G401 (cell line): ENCODE data around the gene AADAC. TPM values are rescaled to one million over a fixed set of nuclear protein-coding genes. Genes with fewer than 3 reads are reported as not detected.
"Not testable (repeated sequence)": the region's sequence is repeated elsewhere in the genome, so short reads cannot be mapped to it uniquely, and the experiment has no call there.

Experiments
- DNase-seq: peaks from one replicate; pipeline ENCODE4 v3.0.0-alpha.2; 2015; ENCODE audit warnings: low spot score
- in situ Hi-C: cut with HindIII; loops from 2 replicates; pipeline ENCODE4 v1.10.0; 2016; ENCODE audit warnings: low sequenced_read_pairs, mixed read lengths
- total RNA-seq: library from RNA; depleted of rRNA; stranded (reverse); fragments of >200 nt; shearing (Covaris generic); gene quantifications from 2 replicates; pipeline ENCODE4 v1.2.3, GENCODE V29; 2014; rRNA removed

Gene AADAC, protein sequence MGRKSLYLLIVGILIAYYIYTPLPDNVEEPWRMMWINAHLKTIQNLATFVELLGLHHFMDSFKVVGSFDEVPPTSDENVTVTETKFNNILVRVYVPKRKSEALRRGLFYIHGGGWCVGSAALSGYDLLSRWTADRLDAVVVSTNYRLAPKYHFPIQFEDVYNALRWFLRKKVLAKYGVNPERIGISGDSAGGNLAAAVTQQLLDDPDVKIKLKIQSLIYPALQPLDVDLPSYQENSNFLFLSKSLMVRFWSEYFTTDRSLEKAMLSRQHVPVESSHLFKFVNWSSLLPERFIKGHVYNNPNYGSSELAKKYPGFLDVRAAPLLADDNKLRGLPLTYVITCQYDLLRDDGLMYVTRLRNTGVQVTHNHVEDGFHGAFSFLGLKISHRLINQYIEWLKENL
- total RNA-seq: not detected in 2 replicates

DNA sequence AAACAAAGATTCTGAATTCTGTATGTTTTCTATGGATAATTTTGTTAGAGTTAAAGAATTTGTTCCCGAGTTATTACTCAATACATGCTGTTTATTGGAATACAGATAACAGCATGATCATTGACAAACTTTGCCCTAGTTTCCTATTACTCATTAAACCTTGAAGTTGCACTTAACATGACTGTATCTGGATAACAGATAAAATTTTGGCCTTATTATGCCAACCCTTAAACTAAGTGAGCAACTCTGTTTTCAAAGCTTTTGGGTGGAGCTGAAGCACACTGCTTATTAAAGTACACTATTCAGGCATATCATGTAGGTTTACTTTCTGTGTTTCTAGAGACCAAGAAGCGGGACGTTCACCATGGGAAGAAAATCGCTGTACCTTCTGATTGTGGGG lies at the start of gene AADAC:
AADAC (plus strand) TSS at position 318 of the 400 bp plus-strand sequence; CDS start at position 365, 47 bp downstream.
- no peak for DNase-seq
- in situ Hi-C loops: no loop called here

DNA sequence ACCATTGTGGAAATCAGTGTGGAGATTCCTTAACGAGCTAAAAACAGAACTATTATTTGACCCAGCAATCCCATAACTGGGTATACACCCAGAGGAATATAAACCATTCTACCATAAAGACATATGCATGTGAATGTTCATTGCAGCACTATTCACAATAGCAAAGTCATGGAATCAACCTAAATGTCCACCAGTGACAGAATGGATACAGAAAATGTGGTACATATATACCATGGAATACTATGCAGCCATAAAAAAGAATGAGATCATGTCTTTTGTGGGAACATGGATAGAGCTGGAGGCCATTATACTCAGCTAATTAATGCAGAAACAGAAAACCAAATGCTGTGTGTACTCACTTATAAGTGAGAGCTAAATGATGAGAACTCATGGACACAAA lies 49.2 kb upstream of the AADAC start:
- not testable (repeated sequence) for DNase-seq

DNA sequence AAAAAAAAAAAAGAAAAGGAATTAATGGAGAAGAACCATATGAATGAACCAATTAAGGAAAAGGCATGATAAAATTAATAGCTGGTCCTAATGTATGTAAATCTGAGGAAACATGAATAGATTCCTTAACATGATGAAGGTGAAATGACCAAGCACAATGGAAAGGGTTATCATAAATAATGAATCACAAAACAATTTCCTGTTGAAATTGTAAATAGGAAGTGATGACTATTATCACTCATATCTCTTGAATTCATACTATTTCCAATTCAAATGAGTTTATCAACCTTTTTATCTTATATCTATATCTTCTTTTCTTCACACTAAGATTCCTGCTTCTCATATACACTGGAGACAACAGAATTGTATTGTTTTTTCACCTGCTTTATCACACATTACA lies 48.2 kb upstream of the AADAC start:
- in situ Hi-C loops: no loop called here
- no peak for DNase-seq

More for the DNA sequence above, 49.2 kb upstream of the AADAC start:
- in situ Hi-C loops: not testable (repeated sequence)

DNA sequence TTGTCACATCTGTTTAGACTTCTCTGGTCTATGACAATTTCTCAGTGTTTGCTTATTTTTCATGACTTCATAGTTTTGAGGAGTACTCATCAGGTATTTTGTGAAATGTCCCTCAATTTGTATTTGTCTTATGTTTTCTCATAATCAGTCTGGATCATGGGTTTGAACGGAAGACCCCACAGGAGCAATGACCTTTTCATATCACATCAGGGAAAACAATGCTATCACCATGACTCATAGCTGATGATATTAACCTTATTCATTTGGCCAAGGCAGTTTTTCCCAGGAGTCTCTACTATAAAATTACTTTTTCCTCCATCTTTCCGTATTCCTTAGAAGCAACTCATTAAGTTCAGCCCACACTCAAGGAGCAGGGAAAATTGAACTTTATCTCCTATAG lies 47.5 kb upstream of the AADAC start:
- no peak for DNase-seq
- in situ Hi-C loops: no loop called here

DNA sequence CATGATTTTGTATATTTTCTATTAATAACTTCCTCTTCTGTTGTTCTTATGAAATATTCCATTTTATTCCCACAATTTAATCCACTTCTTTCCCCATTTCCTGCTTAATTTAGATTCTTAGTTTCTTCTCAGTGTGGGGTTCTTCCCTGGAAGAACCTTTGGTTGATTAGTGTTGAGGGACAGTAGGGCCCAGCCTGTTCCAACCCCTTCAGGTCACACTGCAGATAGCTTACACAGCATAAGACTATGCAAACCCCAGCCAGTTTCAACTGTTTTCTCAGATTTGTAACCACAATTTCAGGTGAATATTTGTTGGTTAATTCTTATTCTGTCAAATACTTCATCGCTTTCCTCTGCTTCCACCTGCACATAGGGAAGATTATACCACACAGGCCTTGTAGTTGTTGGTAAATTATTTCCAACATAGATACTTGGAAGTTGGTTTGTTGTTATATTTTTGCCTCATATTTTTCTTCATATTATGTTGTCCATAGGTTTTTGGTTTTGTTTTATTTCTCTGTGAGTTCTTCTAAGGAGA lies 45.5 kb upstream of the AADAC start:
- in situ Hi-C loops: no loop called here
- DNase-seq: no peak

DNA sequence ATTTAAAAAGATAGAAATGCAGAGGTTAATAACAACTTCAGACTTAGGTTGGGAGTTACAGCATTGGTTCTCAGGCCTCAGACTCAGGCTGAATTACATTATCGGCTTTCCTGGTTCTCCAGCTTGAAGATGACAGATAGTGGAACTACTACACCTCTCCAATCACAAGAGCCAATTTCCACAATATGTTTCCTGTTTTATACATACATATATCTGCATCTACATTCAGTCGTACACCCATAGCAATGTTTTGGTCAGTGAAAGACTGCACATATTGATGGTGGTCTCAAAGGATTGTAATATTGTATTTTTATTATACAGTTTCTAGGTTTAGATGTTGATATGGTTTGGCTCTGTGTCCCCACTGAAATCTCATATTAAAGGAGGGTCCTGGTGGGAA lies 44.7 kb upstream of the AADAC start:
- in situ Hi-C loops: no loop called here
- no peak for DNase-seq

DNA sequence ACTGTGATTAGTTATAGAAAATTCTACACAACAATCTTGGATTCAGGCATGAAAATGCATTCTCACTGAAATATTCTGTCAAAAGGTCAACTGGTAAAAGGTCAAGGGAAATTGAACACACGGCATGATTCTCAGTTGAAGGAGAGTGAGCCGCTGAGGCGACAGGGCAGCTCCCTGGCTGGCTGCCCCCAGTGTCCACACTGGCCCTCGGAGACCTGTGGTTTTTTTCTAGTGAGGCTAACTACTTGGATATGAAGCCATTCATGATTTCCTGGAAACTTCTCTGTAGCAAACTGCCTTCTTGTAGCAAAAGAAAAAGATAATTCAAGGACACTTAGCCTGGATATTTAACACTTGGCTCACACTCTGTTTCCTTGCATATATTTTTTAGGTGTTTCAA lies 43.0 kb upstream of the AADAC start:
- in situ Hi-C loops: no loop called here
- DNase-seq: no peak

DNA sequence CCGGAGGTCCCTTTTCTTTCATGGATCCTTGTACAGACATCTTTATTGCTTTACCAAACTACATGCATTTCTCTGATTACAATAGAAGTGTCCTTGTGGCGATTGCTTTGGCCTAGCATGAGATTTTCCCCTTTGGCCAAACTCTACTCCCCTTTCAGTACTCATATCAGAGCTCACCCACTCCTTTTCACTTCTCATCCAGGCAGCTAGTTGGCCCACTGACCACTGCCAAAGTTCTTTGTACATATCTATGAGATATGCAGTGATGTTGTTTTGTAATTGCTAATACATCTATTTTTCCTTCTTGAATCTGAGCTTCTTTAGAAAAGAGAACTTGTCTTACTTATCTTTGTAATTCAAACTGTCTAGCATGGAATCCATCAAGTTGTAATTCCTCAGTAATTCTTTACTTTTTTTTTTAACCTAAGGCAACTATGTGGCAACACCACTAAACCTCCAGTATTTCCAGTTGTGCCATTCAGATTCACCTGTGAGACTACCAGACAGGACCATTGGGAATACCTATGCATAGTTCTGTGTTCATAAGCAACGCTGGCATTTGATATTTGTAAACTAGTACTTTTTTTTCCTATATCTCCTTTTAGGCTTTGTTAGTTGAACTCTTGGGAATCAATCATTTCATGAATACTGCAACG lies 41.0 kb upstream of the AADAC start:
- in situ Hi-C loops: no loop called here

DNA sequence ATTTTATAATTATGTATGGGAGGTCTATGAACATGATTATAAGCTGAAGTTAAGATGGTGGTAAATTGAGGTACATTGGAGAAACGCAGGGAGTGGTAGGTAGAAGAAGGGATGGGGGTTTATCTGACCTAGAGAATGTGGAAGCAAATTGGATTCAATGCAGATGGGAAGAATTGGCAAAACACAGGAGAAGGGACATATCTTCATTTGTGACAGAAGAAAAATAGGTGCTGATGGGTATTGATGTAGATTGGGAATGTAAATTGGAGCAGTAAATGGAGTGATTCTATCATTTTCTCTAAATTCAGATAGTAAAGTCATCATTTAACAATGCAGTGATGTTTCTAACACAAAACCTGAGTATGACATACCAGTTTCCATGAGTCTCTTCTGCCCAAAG lies 39.7 kb upstream of the AADAC start:
- DNase-seq: no peak
- in situ Hi-C loops: no loop called here

More for the DNA sequence above, 41.0 kb upstream of the AADAC start:
- no peak for DNase-seq

DNA sequence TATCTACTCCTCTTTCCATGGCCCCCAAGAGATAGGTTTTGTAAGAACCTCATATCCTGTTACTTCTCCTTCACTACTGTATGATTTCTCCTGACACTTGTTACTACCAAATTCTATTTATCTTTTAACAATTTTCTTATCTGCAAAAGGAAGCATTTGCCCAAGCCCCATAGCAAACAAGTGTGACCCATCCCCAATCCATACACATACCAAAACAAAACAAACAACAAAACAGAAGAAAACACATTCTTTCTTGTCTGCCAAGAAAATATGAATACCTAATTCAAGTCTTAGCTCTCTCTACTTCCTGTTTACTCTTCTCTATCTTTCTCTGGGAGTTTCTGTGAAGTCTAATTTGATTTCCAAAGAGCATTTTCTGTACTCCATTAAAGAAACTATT lies 39.0 kb upstream of the AADAC start:
- in situ Hi-C loops: no loop called here
- no peak for DNase-seq

DNA sequence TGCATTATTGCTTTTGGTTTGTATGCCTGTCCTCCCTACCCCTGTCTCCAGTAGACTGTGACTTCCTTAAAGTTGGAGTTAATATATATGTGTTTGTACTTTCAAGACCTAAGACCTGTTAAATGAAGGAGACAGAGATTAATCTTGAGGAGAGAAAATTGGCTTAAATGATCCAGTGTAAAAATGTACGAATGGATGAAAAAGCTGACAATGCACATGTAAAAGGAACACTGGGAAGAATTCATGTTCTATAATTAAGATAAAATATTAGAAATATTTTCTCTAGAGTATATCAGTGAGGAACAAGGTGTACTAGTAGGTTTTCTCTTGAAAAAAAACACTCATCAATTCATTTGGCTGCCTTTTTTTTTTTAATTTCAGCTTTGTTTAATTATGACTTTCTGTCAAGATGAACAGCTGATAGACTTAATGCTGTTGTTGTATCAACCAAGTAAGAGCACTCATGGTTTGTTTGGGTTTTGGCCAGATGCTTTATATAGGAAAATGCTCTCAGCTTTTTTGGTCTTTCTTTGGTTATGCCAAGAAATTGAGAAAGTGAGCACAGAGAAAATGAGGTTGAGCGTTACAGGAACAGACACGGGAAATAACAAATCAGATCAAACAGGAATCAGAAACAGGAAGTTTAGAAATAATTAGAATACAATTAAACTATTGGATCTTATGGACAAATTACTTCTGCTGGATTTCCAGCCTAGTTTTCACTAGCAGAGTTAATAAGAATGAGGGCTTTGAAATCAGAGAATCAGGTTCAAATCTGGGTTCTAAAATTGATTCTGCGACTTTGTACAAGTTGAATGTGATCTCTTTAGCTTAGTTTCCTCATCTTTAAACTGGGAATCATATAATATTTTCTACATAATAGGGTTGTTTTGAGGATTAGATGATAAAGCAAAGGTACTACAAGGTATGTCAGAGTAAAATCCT lies 38.3 kb upstream of the AADAC start:
- in situ Hi-C loops: no loop called here
- DNase-seq: no peak

DNA sequence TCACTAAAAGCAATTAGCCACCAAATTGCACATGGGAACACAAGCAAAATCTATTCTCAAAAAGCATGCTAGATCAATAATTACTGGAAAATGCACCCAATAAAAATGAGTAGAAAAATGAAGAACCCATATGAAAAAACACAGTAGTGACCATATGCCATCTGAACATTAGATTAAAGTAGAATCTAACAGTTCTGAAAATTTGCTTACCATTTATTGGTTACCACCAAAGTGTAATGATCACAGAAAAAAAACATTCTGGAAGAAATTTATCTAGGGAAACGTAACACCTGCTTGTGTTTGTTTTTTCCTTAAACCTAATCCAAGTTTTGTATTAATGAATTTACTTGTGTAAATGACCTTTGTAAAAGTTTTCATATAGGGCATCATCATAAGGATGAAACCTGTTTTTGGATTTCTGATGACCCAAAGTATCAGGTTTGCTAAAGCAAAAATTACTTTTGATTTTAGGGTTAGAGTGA lies 37.6 kb upstream of the AADAC start:
- DNase-seq: no peak
- in situ Hi-C loops: no loop called here

DNA sequence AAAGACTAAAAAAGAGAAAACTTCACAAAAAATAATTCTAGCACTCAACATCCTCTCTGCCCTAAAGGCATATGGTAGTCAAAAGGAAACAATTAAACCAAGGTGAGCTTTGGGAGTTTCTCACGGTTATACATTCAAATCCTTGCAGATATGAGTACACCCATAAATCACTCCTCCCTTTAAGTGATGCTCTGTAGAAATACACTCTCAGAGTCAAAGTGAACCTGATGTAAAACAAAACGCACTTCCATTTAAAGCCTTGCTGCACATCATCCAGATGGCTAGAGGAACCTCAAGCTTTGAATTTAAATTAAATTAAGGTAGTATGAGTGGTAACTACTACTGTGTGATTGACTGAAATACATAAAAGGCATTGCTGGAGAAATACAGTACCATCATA lies 36.0 kb upstream of the AADAC start:
- no peak for DNase-seq
- in situ Hi-C loops: no loop called here

DNA sequence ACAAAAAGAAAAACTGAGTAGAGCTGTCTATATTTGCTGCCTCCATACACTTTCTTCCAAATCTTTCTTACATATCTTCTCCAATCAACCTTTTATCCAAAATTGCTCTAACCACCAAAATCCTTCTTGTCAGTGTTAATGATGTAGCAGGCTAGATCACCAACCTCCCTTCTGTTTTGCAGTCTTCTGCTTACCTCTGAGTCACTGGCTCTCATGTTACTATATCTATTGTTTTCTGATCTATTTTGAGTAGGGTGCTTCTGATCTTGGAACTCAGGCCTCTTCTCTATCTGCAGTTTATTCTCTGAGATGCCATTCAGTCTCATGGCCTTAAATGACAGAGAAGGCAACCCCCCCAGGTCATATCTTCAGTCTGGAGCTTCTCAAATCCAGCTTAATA lies 26.3 kb upstream of the AADAC start:
- no peak for DNase-seq
- in situ Hi-C loops: no loop called here

DNA sequence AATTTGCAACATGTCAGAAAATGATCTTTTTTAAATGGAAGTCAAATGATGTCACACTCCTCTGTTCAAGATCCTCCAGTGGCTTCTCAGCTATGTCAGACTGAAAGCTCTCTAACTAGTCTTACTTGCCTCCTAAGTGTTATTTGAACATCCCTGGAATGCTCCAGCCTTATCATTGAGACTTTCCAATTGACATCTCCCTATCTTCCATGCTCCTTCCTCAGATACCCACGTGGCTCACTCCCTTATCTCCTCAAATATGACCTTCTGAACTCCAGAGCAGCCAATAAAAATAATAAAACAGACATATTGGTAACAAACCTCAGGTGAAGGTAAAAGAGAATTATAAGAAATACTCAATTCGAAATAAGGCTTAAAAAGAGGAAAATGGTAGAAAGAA lies 25.5 kb upstream of the AADAC start:
- in situ Hi-C loops: no loop called here
- no peak for DNase-seq

DNA sequence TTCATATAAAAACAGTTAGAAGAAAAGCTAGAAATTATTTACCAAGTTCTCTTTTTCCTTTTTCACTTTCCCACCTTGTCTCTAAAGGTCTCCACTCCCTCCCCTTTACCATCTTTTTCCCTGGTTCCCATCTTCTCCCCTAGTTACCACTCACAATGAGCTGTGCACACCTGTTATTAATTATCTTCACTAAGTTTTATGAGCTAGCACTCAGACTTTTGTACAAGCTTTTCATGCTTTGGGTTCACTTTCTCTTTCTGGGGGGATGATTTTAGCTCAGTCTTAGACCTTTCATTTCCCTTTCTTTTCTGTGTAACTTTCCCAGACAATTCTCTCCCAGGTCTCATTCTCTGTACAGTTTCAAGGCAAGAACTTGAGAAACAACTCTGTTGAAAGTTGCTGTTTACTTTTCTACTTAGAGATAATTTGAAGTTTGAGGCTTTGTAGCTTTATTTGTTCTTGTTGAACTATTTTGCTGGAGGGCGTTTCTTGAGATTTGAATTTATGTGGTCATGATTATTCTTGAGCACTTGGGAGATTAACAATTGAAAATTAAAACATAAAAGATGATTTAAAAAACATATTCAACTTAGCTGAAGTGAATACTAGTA lies 24.0 kb upstream of the AADAC start:
- in situ Hi-C loops: no loop called here
- DNase-seq: no peak

DNA sequence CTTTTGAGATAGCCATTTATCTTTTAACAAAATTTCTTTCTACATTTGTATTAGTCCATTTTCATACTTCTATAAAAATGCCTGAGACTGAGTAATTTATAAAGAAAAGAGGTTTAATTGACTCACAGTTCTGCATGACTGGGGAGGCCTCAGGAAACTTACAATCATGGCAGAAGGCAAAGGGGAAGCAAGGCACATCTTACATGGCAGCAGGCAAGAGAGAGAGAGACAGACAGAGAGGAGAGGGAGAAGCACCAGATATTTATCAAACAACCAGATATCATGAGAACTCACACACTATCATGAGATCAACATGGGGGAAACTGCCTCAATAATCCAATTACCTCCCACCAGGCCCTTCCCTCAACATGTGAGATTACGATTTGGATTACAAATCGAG lies 23.2 kb upstream of the AADAC start:
- in situ Hi-C loops, DNase-seq: not testable (repeated sequence)

DNA sequence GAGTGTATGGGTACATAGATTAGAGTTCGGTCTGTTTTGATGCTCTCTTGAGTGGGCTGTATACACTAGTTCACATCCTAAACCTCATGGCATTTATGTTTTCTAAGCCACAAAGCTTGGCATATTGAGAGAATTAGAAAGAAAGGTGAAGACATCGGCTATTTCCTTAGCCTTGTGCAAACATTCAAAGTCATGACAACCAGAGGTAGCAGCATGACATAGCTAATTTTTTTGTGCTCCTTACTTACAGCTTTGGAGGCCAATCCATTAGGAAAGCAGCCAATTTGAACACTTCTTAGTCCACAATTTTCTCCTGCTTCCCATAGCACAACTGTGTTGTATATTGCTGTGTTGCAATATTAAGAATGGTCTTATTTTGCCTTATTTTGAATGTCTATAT lies 21.5 kb upstream of the AADAC start:
- no peak for DNase-seq
- in situ Hi-C loops: no loop called here

DNA sequence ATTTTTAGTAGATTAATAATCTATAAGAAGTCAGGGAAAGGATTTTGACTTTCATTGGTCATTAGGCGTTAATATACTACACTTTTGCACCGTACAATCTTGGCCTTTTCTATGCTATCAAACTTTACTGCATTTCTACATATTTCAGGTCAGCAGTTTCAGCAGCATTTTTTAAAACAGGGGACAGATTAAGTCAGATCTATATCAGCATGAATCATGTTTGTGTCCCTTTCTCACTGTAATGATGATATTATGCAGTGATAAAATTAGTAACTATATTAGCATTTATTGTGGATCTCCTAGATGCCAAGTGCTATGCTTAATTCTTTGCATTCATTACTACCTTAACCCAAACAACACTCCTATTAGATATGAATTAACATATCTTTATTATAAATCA lies 20.3 kb upstream of the AADAC start:
- in situ Hi-C loops: no loop called here

More for the DNA sequence above, 20.3 kb upstream of the AADAC start:
- DNase-seq: no peak
